NT2/D1 (cell line): ENCODE measurements around the gene ACOT8.

Source experiments
- DNase-seq: peaks from one replicate; pipeline ENCODE4 v3.0.0-alpha.2; 2011; ENCODE audit warnings: low read depth, low spot score
- H3K27me3 ChIP-seq: 2 replicates; pipeline ENCODE4 v1.6.0; 2011; ENCODE audit warnings: mild to moderate bottlenecking; ENCODE audit not compliant: insufficient read length, insufficient read depth
- H3K36me3 ChIP-seq: 2 replicates; pipeline ENCODE4 v1.6.1; 2011; ENCODE audit warnings: mild to moderate bottlenecking, low read length, mixed read lengths; ENCODE audit not compliant: insufficient read depth, insufficient read length
- H3K4me1 ChIP-seq: 2 replicates; pipeline ENCODE4 v1.5.1; 2011; ENCODE audit not compliant: insufficient read depth, insufficient read length
- H3K4me3 ChIP-seq: 2 replicates; pipeline ENCODE4 v1.5.1; 2011; ENCODE audit warnings: low read depth; ENCODE audit not compliant: insufficient read length
- H3K9ac ChIP-seq: 2 replicates; pipeline ENCODE4 v1.6.0; 2011; ENCODE audit warnings: low read depth; ENCODE audit not compliant: insufficient read length
- H3K9me3 ChIP-seq: 2 replicates; pipeline ENCODE4 v1.5.1; 2011; ENCODE audit warnings: mild to moderate bottlenecking, low read length; ENCODE audit not compliant: insufficient read depth
- SUZ12 ChIP-seq: IDR thresholded peaks from 2 replicates; pipeline ENCODE4 v1.6.1; 2011; ENCODE audit not compliant: insufficient read length, insufficient read depth; ENCODE audit errors: extremely low read depth
- YY1 ChIP-seq: IDR thresholded peaks from 2 replicates; pipeline ENCODE4 v1.6.1; 2011; ENCODE audit not compliant: insufficient read length, insufficient read depth
- ZNF274 ChIP-seq: IDR thresholded peaks from 2 replicates; pipeline ENCODE4 v1.6.1; 2011; ENCODE audit warnings: mild to moderate bottlenecking, low read depth, low read length

Gene ACOT8

GRCh38 chr20:45819466-45819865, 37.7 kb downstream of the ACOT8 start:
- no peaks in the 10 kb centered on the region for H3K9me3 ChIP-seq
- no peaks in the 10 kb centered on the region for H3K27me3 ChIP-seq
- DNase-seq, result no peak
- H3K4me3 ChIP-seq, result no peak overlapping the region
- H3K9ac ChIP-seq, result no peak overlapping the region
- H3K36me3 ChIP-seq, result peaks cover 30% of the 10 kb centered on the region
- TF ChIP-seq YY1 (no peak), ZNF274 (no peak), SUZ12 (no peak)
- H3K4me1 ChIP-seq, result peaks cover 24% of the 10 kb centered on the region

DNA sequence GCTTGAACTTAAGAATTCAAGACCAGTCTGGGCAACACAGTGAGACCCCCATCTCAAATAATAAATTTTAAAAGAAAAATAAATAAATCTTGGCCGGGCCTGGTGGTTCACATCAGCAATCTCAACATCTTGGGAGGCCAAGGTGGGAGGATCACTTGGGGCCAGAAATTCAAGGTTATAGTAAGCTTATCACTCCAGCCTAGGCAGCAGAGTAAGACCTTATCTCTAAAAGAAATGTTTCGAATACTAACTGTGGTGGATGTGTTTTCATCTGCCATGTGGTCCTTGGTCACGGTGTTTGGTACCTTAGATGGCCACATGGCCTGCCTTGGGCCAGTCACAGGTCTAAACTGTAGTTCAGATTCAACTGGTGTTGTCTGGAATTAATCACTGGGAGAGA, 39.0 kb downstream of the ACOT8 start:
- no peak for DNase-seq
- H3K36me3 ChIP-seq, result peaks cover 42% of the 10 kb centered on the region
- peaks cover 20% of the 10 kb centered on the region for H3K4me1 ChIP-seq
- no peaks in the 10 kb centered on the region for H3K9me3 ChIP-seq
- TF ChIP-seq YY1 (no peak), ZNF274 (no peak), SUZ12 (no peak)
- no peak overlapping the region for H3K9ac ChIP-seq
- H3K4me3 ChIP-seq, result no peak overlapping the region
- H3K27me3 ChIP-seq, result no peaks in the 10 kb centered on the region

DNA sequence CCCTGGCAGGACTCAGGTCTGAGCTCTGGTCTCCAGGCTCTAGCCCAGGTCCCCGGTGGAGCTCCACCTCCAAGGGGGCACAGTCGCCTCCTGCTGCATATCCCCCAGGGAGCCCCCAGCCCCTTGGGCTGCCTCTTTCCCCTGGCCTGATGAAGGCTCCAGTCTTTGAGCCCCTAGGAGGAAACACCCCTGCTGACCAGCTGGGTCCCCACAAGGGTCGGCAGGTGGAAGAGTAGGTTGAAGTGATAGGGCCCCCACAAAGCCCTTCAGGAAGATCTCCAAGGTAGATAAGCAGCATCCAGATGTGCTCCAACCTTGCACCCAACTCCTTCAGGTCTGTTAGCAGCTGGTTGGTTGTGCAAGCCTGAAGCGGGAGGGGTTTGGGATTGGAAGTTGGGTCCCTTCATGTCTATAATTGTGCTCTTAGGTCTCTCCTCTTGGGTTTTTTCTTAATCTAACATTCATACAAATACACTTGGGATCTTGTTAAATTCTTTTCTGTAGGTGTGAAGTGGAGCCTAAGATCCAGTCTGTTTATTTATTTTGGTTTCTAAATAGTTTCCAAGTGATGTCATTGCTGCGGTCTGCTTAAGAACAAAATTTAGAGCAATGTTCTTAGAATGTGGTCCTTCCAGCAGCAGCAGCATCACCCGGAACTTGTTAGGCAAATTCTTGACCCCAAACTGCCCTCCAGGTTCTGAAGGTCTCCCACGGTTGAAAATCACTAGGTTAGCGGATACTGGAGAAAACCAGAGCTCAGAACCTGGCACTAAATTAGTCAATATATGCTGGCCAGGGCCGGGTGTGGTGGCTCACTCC, 39.6 kb downstream of the ACOT8 start:
- Histone ChIP-seq H3K4me3 (no peak overlapping the region), H3K4me1 (peaks cover 20% of the 10 kb centered on the region), H3K27me3 (no peaks in the 10 kb centered on the region), H3K9me3 (no peaks in the 10 kb centered on the region), H3K9ac (no peak overlapping the region), H3K36me3 (peaks cover 48% of the 10 kb centered on the region)
- TF ChIP-seq YY1 (no peak), ZNF274 (no peak), SUZ12 (no peak)
- DNase-seq, result no peak

DNA sequence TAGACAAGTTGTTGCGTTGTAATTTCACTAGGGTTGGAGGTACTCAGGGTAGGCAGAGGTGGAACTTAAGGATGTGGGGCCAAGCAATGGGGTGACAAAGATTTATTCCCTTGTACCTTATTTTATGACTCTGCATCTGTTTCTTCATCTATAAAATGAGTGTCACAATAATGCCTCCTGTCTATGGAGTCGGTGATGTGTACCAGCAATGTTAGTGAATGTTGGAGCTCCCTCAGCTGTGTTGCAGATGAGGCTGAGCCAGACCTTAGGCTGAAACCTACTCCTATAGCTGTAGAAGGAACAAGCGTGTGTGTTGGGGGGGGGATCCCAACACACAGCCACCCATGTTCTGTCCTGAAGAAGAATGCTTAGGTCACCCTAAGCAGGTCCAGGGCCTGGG, 40.2 kb downstream of the ACOT8 start:
- Histone ChIP-seq H3K4me3 (no peak overlapping the region), H3K9ac (no peak overlapping the region), H3K9me3 (no peaks in the 10 kb centered on the region), H3K27me3 (no peaks in the 10 kb centered on the region), H3K4me1 (peaks cover 19% of the 10 kb centered on the region), H3K36me3 (peaks cover 48% of the 10 kb centered on the region)
- TF ChIP-seq ZNF274, result no peak
- no peak for TF ChIP-seq YY1
- TF ChIP-seq SUZ12, result no peak
- no peak for DNase-seq

DNA sequence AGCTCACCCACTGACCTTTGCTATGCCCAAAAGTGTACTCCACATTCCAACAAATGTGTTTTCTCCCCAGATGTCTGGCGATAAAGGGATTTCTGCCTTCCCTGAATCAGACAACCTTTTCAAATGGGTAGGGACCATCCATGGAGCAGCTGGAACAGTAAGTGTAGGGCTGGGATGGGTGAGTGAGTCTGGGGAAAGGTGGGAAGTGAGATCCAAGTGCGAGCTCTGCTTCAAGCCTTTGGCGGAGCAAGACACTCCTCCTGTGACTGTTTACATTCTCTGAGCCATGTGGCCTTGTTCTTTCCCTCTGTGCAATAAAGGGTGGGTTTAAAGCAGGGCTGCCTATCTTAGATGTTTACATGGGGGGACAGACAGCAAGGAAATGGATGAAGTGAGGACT, 42.9 kb downstream of the ACOT8 start:
- peak overlapping the region; percentile 96 for H3K4me3 ChIP-seq
- no peak for TF ChIP-seq ZNF274
- TF ChIP-seq SUZ12, result no peak
- TF ChIP-seq YY1, result no peak
- peaks cover 17% of the 10 kb centered on the region for H3K4me1 ChIP-seq
- H3K27me3 ChIP-seq, result no peaks in the 10 kb centered on the region
- H3K36me3 ChIP-seq, result peaks cover 69% of the 10 kb centered on the region
- H3K9ac ChIP-seq, result no peak overlapping the region
- no peaks in the 10 kb centered on the region for H3K9me3 ChIP-seq
- no peak for DNase-seq

- H3K36me3 ChIP-seq, result peaks cover 77% of the 10 kb centered on the region
- no peaks in the 10 kb centered on the region for H3K9me3 ChIP-seq
- no peak for DNase-seq
- no peak for TF ChIP-seq YY1
- TF ChIP-seq ZNF274, result no peak
- no peak for TF ChIP-seq SUZ12
- no peaks in the 10 kb centered on the region for H3K27me3 ChIP-seq
- H3K4me1 ChIP-seq, result peaks cover 17% of the 10 kb centered on the region
- H3K4me3 ChIP-seq, result peak overlapping the region; percentile 96
- peak overlapping the region; percentile 88 for H3K9ac ChIP-seq
These were observed 43.7 kb downstream of the ACOT8 start for GRCh38 chr20:45813489-45813888.

DNA sequence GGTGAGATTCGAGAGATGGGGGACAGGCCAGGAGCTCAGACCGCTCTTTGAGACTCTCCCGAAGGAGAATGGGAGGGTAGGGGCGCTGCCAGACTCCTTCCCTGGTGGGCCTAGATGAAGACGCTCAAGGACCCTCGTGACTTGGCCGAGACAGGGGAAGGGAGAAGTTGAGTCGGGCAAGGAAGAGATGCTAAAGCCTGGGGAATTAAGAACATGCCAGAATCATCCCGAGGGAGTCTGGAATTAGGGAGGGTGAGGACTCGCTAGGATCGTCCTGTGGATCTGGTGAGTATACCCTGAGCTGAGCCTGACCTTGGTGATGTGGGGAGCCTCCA, 44.2 kb downstream of the ACOT8 start:
- no peak for DNase-seq
- Histone ChIP-seq H3K27me3 (no peaks in the 10 kb centered on the region), H3K9ac (peak overlapping the region; percentile 88), H3K9me3 (no peaks in the 10 kb centered on the region), H3K36me3 (peaks cover 81% of the 10 kb centered on the region), H3K4me3 (peak overlapping the region; percentile 96), H3K4me1 (peaks cover 17% of the 10 kb centered on the region)
- TF ChIP-seq YY1 (no peak), ZNF274 (no peak), SUZ12 (no peak)
